COR-L47 (cell line): ENCODE measurements around the gene SRGAP2.
"Not testable (repeated sequence)": the region's sequence is repeated elsewhere in the genome, so short reads cannot be mapped to it uniquely, and the experiment has no call there.

Experiments
- DNase-seq: peaks from one replicate; lab custom pipeline; 2025; lab: John Stamatoyannopoulos, UW

SRGAP2 gene

GRCh38 chr1:206250953-206251681 lies 47.8 kb downstream of the SRGAP2 start:
- DNase-seq = not testable (repeated sequence)

DNA sequence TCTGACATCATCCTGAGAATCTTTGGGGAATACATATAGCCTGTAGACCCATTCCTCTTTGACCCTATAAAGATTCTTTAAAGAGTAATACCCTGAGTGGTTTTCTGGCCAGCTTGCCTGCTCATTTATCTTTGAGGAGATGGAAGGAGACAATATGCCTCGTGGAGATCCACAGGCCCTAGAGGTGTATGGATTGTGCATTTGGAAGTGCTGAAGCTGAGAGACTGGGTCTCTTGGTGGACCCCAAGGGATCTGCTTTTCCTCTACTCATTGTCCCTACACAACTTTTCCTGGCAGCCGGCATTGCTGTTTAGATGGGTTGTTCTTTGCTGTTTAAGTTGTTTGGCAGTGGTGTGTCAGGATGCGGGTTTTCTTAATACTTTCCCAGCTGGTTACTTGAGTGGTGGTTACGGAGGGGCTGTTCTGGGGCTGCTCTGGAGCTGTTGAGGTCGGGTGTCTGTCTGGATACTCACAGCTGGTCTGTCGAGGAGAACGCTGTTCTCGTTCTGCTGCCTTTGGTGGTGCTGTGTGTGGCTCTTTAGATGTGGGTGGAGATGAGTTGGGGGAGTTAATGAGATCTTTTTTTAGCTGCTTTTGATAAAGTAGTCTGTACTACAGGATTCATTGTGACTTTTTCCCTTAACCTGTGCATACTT lies 49.5 kb downstream of the SRGAP2 start:
- DNase-seq = not testable (repeated sequence)
